Skeletal muscle cell (primary cell): ENCODE measurements around the gene ATP5PB.

Source experiments
- DNase-seq: peaks from one replicate; pipeline ENCODE4 v3.0.0-alpha.2; 2010; ENCODE audit warnings: low read depth
- H3K4me3 ChIP-seq: 2 replicates; pipeline ENCODE4 v1.5.1; 2011; ENCODE audit warnings: low read depth, mild to moderate bottlenecking, control low read depth, low read length, moderate library complexity

Gene ATP5PB

DNA sequence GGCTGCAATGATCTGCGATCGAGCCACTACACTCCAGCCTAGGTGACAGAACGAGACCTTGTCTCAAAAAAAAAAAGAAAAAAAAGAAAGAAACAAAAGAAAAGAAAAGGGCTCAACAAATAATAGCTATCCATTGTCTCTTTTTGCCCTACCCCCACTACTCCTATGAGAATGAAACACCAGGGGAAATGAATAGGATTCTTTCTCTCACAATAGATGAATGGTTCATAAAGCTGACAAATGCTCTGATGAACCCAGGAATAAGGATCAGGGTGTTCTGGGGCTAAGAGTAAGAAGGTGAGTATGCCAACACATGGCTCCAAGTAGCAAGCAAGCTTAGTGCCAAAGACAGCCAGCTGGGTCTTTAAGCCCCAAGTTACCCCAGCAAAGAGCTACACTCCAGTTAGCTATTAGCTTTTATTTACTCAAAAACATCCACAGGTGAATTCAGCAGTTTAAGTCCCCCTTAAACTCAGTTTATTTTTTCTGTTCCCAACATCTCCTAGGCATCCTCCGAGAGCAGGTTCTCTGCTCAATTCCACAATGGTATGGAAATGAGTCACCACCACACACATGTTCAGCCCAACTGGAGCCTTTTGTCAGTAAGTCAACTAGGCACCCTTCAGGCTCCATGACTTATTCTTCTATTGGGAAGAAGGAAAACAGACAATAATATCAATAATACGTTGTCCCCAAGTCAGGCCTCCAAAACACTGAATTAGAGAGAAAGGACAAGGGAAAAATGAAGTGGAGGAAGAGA is 49.9 kb downstream of the ATP5PB start:
- DNase-seq = no peak

DNA sequence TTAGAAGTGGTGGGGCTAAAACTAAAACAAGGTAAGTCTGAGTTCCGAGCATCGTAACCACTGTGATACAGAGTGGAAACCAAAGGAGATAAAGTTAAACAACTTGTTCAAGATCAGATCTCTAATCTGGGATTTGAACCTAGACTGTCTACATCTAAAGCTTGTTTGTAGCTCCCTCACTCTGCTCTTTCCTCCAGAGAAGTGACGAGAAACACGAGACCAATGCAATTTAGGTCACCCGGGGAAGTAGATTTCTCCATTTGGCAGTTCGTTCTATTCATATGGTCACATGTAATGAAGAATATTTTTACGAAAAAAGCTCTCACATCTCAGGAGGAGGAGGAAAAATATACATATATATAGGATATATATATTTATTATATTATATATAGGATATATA is 52.4 kb downstream of the ATP5PB start:
- H3K4me3 ChIP-seq = no peak overlapping the region
- DNase-seq = no peak

More for the DNA sequence above, 49.9 kb downstream of the ATP5PB start:
- H3K4me3 ChIP-seq = no peak overlapping the region

DNA sequence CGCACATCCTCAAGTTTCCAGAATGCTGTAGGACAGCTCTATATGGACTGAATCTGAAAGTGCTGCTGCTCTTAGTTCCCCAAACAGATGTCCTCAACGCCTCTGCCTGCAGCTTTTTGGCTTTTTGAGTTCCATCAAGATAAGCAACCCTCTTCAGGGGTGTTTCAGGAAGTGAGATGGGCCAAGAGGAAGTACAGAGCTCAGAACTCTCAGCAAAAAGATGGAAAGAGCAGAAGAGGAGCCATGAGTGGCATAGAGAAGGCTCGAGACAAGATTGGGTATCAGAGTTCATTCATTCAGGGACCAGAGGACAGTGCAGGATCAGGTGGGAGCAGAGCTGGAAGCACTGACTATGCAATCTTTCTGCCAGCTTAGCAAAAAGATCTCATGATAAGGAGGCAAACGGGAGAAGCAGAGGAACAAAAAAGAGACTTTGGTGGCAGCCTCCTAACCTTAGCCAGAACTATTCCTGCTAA is 54.4 kb downstream of the ATP5PB start, which contains the start of the genes ADORA3 and TMIGD3:
Gene ADORA3 (minus strand): TSS at position 49 of the 476 bp plus-strand sequence. CDS start 279 bp downstream, outside the sequence.
Gene TMIGD3 (minus strand): TSS at position 49 of the 476 bp plus-strand sequence. CDS start 279 bp downstream, outside the sequence.
- no peak within 1 kb of the TSS for H3K4me3 ChIP-seq

DNA sequence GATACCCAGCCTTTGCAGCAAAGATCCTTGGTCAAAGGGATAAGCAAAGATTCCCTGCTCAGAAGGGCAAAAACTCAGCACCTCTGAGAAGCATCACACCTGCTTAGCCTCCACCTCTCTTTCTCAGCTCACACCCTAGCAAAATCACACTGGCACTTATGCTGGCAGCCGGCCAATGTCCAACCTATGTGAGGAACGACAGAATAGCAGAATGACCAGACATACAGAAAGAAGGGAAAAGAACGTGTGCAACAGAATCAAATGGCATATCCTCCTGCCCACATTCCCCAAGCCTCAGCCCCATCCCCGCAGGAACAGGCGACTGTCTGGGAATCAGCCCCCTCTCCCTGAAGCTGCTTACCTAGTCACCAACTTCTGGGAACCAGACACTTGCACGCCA is 54.8 kb downstream of the ATP5PB start:
- no peak overlapping the region for H3K4me3 ChIP-seq
- DNase-seq = no peak

More for the DNA sequence above, 54.4 kb downstream of the ATP5PB start, which contains the start of the genes ADORA3 and TMIGD3:
- DNase-seq = no peak

DNA sequence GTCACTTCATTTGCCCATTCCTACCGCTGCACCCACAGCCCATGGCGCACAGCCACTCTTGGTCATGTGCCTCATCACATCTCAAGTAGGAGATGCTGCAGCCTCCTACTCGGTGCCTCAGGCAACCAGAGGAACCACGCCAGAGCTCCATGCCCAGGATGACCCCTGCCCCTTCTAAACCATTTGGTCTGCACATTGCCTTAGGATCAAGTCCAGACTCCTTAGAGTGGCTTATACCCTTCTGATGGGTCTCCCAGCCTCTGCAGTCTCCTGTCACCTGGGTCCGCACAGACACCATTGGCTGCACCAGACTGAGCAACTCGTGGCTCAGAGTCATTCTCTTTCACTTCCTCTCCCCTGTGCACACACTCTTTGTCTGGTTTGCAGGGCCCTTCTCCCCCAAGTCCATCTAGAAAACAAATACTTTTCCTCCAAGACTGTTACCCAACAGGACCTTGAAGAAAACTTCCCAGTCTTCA is 56.4 kb downstream of the ATP5PB start:
- no peak overlapping the region for H3K4me3 ChIP-seq
- no peak for DNase-seq

DNA sequence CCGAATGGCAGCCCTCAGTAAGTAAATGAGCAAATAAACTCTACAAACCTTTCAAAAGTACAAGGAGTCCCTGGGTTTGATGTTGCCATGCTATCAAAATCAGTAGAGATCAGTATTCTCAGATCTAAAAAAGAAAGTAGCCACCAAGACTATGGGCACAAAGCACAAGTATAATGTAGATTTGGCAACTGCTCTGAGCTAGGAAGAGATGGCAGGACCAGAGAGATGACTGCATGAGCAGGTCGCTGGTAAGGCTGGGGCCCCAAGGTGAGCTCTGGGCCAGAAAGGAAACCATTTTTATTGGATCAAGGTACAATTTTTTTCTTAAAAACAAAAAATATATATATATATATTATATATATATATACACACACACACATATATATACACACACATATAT is 57.3 kb downstream of the ATP5PB start:
- H3K4me3 ChIP-seq = no peak overlapping the region
- DNase-seq = no peak

DNA sequence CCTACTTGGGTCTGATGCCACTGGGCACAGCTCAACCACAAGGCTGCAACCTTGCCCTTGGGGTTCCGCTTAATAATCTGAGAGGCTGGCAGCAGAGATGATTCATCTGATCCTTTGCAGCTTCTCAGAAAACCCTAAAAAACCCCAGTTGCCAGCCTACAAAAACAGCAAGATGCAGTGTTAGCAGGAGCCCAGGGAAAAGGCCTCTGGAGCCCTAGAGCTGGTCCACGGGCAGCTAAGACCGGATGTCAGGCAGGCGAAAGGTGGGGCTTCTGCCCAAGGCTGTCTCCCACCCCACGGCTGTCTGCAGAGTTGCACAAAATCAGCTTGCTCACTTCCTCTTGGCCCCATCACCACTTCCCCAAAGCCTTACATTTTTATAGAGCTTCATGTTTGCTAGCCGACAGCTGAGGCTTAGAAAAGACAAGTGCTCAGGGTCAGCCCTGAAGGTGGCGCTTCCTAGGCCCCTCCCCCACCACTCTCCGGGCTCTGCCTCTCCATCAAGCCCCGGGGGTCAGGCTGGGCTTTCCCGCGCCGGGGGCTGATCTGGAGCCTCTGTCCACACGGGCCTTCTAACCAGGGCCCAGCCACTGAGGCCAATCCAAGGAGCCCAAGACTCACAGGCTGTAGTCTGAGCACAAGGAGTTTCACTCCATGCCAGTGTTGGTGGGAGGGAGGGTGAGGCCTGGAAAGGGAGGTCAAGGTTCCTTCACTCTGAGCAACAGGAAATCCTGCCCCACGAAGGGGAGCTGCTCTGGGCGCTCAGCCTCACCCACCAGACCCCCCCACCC is 58.3 kb downstream of the ATP5PB start:
- peak overlapping the region; percentile 25 for H3K4me3 ChIP-seq
- DNase-seq = peak; percentile 38

DNA sequence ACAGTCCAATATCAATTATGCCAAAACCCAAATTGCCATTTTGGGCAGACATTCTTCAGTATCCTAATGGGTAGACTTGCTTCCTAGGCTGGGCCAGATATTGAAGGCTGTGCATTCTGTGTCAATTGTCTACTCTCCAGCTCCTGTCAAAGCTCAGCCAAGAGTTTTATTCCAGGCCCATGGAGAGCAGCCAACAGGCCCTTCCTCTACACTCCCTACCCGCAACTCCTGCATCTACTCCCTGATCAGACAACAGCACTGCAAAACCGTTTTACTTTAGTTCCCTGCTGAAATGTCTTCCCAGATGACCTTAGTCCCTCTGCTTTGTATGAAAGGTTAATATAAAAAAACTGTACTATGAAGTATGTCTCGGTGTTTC is 60.7 kb downstream of the ATP5PB start:
- H3K4me3 ChIP-seq = no peak overlapping the region
- DNase-seq = no peak

DNA sequence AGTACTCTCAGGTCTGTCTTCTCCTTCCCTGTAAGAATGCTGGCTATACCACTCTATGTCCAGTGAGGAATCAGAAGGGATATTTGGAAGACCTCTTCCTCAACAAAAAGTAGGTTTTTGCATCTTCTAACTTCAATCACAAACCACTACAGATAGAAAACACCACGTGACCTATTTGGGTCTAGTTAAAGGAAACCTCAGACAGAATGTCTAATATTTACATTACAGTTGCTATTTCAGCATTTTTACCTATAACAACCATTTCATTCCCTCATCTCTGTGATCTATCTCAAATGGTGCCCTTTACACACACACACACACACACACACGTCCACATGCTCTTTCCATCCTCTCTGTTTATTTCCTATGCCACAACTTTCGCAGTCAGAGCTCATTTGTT is 62.1 kb downstream of the ATP5PB start:
- H3K4me3 ChIP-seq = no peak overlapping the region
- DNase-seq = no peak
